Activated naive CD4-positive, alpha-beta T cell treated with anti-CD3 and anti-CD28 coated beads, Interleukin-2, amount 50 U/mL, for 72 hours (primary cell): ENCODE data around the gene LRIT2. TPM values are rescaled to one million over a fixed set of nuclear protein-coding genes. Genes with fewer than 3 reads are reported as not detected.

Source experiments
- ATAC-seq, 2 donors: fragments of 150-1000 bp; cut with Tn5 transposase; 2 replicates each; pipeline ENCODE4 v1.10.0; 2021; ENCODE audit warnings: mild to moderate bottlenecking in 2 of 2, moderate library complexity in 2 of 2
- DNase-seq, 2 donors: peaks; one replicate each; pipeline ENCODE4 v3.0.0; 2021 to 2022; ENCODE audit warnings: low spot score in 2 of 2
- H3K27ac Mint-ChIP-seq, 2 donors: one replicate each; pipeline ENCODE4 v1.8.0; 2022; ENCODE audit warnings: mild to moderate bottlenecking in 2 of 2, mixed read lengths in 2 of 2
- H3K36me3 Mint-ChIP-seq, 2 donors: one replicate each; pipeline ENCODE4 v1.8.0; 2022; ENCODE audit warnings: mixed read lengths in 2 of 2
- H3K9me3 Mint-ChIP-seq, 2 donors: one replicate each; pipeline ENCODE4 v1.8.0; 2022; ENCODE audit warnings: mixed read lengths in 2 of 2
- total RNA-seq, 2 donors: library from RNA; stranded (reverse); gene quantifications; one replicate each; pipeline ENCODE4 v1.2.3, GENCODE V29; 2022

The LRIT2 gene, protein sequence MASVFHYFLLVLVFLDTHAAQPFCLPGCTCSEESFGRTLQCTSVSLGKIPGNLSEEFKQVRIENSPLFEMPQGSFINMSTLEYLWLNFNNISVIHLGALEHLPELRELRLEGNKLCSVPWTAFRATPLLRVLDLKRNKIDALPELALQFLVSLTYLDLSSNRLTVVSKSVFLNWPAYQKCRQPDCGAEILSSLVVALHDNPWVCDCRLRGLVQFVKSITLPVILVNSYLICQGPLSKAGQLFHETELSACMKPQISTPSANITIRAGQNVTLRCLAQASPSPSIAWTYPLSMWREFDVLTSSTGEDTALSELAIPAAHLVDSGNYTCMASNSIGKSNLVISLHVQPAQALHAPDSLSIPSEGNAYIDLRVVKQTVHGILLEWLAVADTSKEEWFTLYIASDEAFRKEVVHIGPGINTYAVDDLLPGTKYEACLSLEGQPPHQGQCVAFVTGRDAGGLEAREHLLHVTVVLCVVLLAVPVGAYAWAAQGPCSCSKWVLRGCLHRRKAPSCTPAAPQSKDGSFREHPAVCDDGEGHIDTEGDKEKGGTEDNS
- not detected for total RNA-seq

GRCh38 chr10:84225427-84226173 is at the start of gene LRIT2:
Gene LRIT2, minus strand, starts transcription at chr10:84225544. Its CDS starts 24 bp downstream, at chr10:84225520.
- no peak for ATAC-seq
- no peak within 1 kb of the TSS for H3K27ac Mint-ChIP-seq
- DNase-seq, result no peak
- H3K9me3 Mint-ChIP-seq, result no peaks in the 10 kb centered on the region
- H3K36me3 Mint-ChIP-seq, result no peaks in the 10 kb centered on the region

DNA sequence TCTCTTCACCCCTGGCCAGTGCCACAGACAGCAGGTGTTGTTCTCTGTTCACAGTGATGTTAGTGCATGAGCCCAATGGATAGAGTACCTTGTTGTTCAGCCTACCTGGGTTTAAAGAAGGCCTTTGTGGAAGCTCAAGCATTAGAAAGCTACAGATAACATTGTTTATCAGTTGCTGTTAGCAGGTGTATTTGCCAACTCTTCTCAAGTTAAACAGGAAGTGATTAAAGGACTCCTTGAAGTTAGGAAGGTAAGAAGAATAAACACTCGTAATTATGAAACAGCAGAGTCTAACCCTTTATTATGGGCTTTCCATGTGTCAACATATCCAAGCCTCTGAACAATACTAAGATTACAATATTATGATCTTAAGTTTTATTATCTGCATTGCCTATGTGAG is 45.4 kb upstream of the LRIT2 start:
- ATAC-seq (no peak), DNase-seq (no peak)
- no peaks in the 10 kb centered on the region for H3K36me3 Mint-ChIP-seq
- H3K9me3 Mint-ChIP-seq, result no peaks in the 10 kb centered on the region
- H3K27ac Mint-ChIP-seq, result no peak overlapping the region

GRCh38 chr10:84269773-84270172 is 44.4 kb upstream of the LRIT2 start:
- Mint-ChIP-seq H3K9me3 (no peaks in the 10 kb centered on the region), H3K36me3 (no peaks in the 10 kb centered on the region), H3K27ac (no peak overlapping the region)
- ATAC-seq (peak; percentile 14 to 34), DNase-seq (no peak)

DNA sequence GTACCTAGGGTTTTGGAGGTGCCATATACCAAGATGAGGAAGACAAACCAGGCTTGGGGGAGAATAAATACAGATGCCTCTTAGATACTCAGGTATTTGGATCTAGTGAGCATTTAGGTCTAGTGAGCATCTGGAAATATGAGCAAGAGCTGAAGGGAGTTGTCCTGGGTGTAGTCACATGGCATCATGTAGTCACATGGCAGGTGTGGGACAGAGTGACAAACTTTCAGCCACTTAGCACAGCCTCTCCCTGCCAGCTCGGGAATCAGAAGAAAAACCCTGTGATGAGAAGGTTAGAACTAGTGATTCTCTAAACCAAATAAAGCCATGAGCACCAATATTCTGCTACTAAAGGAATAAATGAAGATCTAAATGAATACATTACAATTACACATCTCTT is 43.8 kb upstream of the LRIT2 start:
- ATAC-seq (no peak), DNase-seq (no peak)
- Mint-ChIP-seq H3K9me3 (no peaks in the 10 kb centered on the region), H3K36me3 (no peaks in the 10 kb centered on the region), H3K27ac (no peak overlapping the region)

- peak; percentile 91 for ATAC-seq
Measured at GRCh38 chr10:84267503-84268126, 42.3 kb upstream of the LRIT2 start.

DNA sequence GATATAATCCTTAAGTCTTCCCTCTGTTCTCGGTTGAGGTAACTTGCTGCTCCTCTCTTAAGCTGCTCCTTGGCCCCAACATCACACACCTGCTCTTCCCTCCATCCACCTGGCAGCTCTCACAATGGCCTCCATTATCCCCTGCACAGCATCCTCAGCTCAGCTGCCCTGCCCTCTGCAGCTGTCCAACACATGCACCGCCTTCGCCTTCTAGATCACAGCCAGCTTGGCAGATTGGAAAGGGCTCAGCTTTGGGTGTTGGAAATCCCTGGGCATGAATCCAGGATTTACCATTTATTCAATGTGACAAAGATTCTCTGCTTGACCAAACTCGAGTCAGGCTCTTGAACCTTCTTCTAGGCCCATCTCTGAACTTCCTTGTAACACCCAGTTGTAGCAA is 40.1 kb upstream of the LRIT2 start:
- DNase-seq (no peak), ATAC-seq (no peak)
- Mint-ChIP-seq H3K9me3 (no peaks in the 10 kb centered on the region), H3K36me3 (no peaks in the 10 kb centered on the region), H3K27ac (peak overlapping the region in 1 of 2 donors; percentile 19)

More at GRCh38 chr10:84267503-84268126, 42.3 kb upstream of the LRIT2 start:
- peak; percentile 74 to 87 for DNase-seq
- Mint-ChIP-seq H3K9me3 (no peaks in the 10 kb centered on the region), H3K36me3 (no peaks in the 10 kb centered on the region), H3K27ac (peak overlapping the region in 1 of 2 donors; percentile 4)

- Mint-ChIP-seq H3K9me3 (no peaks in the 10 kb centered on the region), H3K27ac (peak overlapping the region in 1 of 2 donors; percentile 65), H3K36me3 (no peaks in the 10 kb centered on the region)
- peak; percentile 71 to 77 for DNase-seq
- ATAC-seq, result peak; percentile 82 to 86
Measured at GRCh38 chr10:84264611-84265141, 39.3 kb upstream of the LRIT2 start.

- Mint-ChIP-seq H3K36me3 (no peaks in the 10 kb centered on the region), H3K27ac (no peak overlapping the region)
- no peak for ATAC-seq
Measured at GRCh38 chr10:84263716-84264115, 38.4 kb upstream of the LRIT2 start.

GRCh38 chr10:84262190-84262956 is 37.0 kb upstream of the LRIT2 start:
- Mint-ChIP-seq H3K9me3 (no peaks in the 10 kb centered on the region), H3K27ac (no peak overlapping the region), H3K36me3 (no peaks in the 10 kb centered on the region)
- ATAC-seq, result no peak
- DNase-seq, result no peak

More at GRCh38 chr10:84263716-84264115, 38.4 kb upstream of the LRIT2 start:
- H3K9me3 Mint-ChIP-seq, result no peaks in the 10 kb centered on the region
- no peak for DNase-seq

- H3K36me3 Mint-ChIP-seq, result no peaks in the 10 kb centered on the region
- ATAC-seq (no peak), DNase-seq (no peak)
- H3K9me3 Mint-ChIP-seq, result no peaks in the 10 kb centered on the region
- no peak overlapping the region for H3K27ac Mint-ChIP-seq
Measured at GRCh38 chr10:84261236-84261915, 36.0 kb upstream of the LRIT2 start.

DNA sequence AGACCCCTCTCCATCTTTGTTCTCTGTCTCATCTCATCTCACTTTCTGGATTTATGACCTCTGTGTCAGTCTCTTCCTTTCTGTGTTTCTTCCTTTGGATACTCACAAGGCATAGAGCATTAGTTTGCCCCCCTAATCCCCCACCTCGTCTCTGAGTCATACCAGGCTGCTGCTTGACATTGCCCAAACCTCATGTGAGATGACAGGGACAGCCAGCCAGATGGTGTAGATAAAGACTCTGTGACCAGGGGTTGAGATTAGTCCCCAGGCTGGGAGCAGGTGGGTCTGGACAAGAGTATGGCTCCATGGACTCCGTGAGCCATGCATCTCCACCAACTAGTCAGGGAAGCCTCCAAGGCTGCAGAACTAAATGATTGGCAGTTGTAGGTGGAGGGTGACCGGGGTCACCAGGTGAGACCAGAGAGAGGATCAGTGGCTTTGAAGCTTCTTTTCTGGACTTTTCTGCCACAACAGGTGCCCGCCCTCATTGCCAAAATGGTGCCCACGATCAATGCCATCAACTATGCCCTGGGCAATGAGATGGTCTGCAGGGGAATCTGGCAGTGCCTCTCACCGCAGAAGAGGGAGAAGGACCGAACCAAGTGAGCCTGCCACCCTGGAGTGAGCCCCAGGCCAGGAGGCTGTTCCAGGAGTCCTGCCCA is 32.8 kb upstream of the LRIT2 start:
- DNase-seq (no peak), ATAC-seq (no peak)
- Mint-ChIP-seq H3K27ac (no peak overlapping the region), H3K36me3 (no peaks in the 10 kb centered on the region), H3K9me3 (no peaks in the 10 kb centered on the region)

DNA sequence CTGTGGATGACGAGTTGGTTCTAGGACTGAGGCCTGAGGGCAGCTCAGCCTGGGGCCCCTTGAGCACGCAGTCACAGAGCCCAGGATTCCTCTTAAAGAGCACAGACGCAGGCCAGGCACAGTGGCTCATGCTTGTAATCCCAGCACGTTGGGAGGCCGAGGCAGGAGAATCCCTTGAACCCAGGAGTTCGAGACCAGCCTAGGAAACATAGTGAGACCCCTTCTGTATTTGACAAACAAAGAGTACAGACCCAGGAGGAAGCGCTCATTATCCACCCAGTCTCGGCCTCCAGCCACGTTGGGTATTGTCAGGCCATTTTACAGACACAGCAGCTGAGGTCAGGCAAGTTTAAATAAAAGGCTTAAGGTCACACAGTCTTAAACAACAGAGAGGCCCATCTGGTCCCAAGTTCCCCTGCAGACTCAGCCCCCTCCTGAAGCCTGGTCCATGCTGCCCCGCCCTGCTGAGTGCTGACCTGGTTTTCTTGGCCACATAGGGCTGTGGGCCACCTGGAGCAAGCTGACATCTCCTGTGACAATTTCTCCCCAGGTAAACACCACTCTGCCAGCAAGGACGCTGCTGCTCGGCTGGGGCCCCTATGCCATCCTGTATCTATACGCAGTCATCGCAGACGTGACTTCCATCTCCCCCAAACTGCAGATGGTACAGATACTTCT is 32.1 kb upstream of the LRIT2 start:
- Mint-ChIP-seq H3K9me3 (no peaks in the 10 kb centered on the region), H3K27ac (no peak overlapping the region), H3K36me3 (no peaks in the 10 kb centered on the region)
- no peak for ATAC-seq
- no peak for DNase-seq

DNA sequence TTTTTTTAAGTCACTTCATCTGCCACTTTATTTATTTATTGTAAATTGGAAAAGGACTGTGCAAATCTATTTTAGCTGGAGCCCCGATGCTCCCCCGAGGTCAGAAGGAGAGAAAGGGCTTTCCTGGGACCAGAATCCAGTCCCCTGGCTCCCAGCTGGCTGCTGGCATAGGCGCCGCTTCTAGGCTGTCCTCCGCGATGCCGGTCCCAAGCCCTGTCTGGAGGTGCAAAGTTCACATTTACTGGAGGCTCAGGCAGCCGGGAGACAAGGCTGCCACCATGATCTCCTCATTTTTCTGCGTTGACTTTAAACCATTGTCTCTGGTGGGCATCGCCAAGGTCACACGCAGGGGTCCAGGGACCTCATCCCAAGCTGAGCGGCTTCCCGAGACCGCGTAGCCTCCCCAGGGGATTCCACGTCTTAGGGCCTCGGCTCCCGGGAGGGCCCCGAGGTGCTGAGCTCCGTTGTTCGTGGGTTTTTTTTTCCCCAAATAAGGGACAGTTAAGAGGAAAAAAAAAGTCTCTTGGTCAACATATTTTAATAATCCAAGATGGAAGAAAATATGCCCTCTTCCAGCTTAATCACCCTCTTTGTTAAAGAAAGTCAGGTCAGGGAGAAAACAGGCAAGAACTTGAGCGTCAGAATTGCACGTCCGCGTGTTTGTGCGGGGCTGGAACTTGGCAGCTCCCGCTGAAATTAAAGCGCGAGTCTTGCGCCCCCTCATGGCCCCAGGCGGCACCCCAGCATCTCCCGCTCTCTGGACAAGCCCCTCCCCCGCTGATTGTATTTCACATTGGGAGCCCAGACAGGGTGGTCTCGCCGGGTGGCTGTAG is 31.4 kb upstream of the LRIT2 start:
- no peaks in the 10 kb centered on the region for H3K9me3 Mint-ChIP-seq
- no peak overlapping the region for H3K27ac Mint-ChIP-seq
- peak; percentile 64 to 82 for ATAC-seq

More for the DNA sequence above, 31.4 kb upstream of the LRIT2 start:
- no peaks in the 10 kb centered on the region for H3K36me3 Mint-ChIP-seq
- peak in 1 of 2 donors; percentile 69 for DNase-seq
